NOMO-1 treated with dmso at 0.1 percent for 144 hours (cell line): ENCODE measurements around the gene MYLK.

Experiments used
- DNase-seq: peaks from one replicate; lab custom pipeline; 2025; ENCODE audit not compliant: unreplicated experiment; lab: John Stamatoyannopoulos, UW

Gene MYLK

DNA sequence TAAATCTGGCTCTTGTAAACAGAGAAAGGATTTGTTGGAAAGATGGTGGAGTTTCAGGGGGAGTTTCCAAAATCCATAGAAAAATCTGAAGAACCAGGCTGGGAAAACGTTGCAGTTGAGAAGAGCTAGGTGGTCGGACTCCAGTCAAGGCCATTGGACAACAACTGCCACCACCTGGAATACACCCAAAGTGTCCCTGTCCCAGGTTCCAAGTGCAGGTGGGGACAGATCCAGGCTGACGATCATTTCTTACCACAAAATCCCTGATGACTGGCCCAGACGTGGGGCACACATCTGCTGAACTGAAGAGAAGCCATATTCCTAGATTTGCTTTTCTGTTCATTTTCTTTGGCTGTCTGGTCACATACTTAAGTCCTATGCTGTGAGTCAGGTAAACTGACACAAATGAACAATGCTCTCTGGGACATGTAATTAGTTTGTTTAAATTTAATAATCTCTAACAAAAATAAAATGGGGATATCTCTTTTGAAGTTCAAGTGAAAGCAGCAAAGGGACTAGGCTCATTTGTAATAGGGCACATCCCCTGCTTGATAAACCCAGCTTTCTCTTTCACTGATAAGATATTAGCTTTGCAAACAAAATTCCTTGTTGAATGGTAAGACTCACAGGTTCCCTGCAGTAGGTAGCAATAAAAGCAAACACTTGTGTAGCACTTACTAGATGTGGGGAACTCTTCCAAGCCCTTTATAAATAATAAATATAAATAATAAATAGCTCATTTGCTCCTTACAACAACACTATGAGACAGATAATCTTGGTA, 88.5 kb downstream of the MYLK start:
- DNase-seq: no peak

DNA sequence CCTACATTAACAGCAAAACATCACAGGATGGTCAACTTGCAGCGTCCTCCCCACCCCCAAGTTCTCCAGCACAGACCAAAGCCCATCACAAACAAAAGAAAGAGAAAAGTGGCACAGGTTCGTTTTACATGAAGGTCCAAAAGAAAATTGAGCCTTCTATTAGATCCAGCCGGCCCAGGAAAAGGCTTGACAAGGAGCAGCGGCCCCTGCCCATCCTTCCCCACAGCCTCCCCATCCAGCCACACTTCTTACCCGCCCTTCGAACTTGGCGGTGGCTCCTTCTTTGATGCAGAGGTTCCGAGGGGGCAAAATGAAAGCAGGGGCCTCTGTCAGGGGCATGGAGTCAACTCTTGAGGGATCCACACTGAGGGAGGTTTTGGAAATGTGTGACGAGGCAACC, 90.7 kb downstream of the MYLK start:
- no peak for DNase-seq

DNA sequence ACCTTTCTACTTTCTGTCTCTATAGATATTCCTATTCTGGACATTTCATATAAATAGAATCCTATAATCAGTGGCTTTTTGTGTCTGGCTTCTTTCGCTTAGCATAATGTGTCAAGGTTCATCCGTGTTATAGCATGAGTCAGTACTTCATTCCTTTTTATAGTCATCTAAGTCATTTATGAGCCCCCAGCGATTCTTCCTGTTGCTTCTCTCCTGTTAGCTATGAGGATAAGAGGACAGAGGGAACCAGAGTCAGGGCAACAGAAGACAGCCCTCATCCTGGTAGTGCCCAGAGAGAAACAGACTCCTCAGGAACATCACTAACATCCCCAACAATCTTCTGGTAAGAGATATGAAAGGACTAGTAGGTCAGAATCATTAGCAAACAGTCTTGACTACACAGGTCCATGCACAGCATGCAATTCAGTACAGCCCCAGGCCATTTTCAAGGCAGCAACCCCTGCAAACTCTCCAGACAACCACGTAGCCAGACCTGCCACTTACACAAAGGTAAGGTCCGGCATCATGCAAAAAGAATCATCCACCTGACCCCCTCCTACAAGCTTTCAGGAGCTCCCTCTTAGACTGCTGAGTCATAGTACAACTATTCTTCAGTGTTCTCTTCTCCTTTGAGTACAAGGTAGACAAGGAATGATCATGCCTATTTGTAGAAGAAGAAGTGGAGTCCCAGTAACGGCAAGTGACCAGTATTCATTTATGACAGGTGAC, 91.5 kb downstream of the MYLK start:
- DNase-seq: no peak

DNA sequence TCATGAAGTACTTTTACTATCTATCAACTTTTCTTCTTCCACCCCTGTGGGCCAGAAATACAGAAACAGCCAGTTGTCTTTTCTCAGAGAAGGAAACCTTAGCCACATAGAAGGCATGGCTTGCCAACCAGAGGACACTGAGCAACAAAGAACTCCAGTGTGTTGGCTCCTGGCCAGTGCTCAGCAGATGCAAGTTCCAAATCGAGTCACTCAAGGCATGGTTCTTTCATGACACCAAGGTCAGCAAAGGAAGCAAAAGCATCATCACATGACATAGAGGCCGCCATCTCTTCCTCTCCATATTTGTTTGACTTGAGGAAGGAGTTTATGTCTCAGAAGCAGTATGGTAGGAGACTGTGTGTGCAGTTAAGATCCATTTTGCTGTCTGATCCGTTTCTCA, 92.2 kb downstream of the MYLK start:
- no peak for DNase-seq

DNA sequence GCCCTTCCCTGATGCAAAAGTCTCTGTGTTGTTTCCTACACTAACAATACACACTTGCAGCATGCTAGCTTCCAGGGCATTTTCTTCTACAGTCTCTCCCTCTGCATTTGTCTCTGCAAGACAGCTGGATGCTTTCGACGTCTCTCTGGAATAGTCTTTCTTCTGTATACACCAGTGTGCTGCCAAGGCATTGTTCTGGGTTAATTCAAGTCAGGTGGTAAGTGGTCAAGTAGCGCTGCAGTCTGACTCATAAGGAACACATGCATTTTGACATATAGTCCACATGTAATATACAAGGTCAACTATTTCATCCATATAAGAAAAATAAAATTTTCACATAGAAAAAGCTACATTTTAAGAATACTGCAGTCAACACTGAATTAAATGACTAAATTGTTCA, 92.7 kb downstream of the MYLK start:
- no peak for DNase-seq

DNA sequence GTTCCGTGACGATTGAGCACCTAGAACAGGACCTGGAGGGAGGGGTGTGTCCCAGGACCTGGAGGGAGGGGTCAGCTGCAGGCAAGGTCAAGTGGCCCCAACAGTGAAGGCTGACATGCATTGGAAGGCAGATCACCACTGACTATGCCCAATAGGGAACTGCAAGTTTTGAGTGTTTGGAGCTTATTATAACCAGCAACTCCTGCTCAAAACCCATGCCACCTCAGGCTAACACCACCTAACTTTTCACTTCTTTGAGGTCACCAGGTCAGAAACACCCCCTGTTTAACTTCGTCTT, 93.1 kb downstream of the MYLK start:
- DNase-seq: no peak

DNA sequence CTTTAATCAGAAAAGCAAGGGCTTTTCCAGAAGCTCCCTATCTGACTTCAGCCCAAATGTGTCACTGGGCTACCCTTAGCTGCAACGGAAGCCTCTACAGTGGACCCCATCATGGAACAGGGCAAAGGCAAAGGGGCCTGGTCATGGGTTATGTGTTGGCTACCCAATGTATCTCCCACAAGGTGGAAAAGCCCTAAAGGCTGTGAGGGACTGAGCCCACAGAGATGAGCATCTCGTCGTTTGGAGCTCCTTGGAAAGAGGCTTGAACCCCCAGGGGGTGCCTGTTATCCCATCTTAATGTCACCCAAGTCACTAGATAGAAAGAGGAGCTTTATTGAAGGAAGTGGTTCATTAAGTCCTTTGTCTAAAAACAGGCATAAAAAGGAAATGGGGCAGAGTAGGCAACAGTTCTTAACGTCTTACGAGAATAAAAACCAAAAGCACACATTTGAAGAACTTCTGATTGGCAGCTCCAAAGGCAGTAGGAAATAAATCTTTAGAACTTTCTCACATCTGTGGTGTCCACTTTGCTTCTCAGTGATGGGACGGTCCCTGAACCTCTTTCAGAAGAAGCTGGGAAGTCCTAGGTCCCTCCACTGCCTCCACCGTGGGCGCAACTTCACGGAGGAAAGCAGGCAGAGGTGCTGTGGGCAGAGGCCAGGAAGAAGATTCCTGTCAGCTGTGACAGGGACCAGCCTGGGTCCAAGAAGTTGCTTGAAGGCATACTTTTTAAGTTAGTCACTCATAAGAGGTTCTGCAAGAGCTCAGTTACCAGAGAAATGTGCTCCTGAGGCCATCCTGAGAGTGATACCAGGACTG, 93.7 kb downstream of the MYLK start:
- DNase-seq: no peak

DNA sequence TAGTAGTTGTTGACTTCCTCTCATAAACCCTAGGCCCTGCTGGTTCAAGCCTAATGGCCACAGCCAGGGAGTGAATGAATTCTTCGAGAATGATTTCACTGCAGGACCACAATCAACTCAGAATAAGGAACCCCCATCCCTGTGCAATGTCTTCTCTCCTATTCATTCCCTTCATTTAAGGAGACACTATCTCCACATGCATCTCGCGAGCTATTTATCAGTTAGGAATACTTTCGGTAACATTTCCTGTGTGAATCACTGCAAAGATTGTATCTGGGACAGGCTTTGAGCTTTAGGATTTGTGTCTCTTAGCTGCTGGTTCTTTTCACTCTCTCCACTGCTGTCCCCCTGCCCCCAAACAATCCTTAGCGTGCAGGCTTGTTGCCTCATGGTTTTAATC, 94.4 kb downstream of the MYLK start:
- DNase-seq: no peak

DNA sequence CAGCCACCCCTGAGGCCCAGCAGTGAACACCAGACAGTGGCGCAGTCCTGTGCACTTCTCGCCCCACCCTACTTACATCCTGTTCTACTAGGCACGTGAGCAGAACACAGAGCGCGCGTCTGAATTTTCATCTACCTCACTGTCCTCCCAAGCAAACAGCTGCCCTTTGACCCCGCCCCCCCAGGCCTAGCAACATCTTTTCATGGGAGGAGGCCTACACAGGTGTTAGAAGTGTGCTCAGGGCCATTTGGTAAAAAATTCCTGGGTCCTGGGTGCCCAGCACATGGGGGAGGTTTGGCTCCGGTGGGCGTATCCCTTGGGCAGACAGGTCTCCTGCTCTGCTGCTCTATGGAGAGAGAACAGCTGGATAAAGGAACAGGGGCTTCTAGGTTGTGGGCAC, 95.0 kb downstream of the MYLK start:
- no peak for DNase-seq

DNA sequence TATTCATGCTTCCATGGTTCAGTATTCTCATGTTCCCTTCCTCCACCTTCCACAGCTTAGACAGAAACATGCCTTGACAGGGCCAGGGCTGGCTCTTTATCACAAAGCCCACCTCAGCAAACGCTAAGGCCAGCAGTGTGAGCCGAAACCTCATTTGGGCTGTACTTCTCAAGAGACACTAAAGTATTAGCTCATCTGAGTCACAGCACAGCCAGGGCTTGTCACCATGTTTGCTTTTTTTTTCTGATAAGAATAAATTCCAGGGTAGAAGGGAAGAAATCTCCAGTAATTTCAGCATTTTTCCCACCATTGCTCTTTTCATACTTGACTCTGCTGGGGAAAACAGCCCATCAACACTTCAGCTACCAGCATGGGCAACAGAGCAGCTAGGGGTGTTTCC, 95.4 kb downstream of the MYLK start:
- DNase-seq: no peak

DNA sequence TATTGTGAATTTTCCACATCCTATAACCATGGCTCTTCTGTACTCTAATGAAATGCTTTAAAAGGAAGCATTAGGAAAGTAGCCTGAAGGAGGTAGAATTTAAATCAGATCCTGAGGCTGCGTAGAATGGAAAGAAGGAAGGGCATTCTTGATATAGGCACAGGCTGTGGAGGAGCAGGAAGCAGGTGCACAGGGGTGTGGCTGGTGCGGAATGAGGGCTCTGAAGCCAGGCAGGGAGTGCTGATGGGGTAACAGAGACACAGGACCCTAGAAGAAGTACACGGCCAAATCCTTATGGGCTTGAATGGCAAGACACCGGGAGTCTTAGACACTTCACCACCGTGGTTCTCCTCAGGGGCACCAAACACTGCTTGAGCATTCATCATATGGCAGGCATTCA, 97.0 kb downstream of the MYLK start:
- no peak for DNase-seq

DNA sequence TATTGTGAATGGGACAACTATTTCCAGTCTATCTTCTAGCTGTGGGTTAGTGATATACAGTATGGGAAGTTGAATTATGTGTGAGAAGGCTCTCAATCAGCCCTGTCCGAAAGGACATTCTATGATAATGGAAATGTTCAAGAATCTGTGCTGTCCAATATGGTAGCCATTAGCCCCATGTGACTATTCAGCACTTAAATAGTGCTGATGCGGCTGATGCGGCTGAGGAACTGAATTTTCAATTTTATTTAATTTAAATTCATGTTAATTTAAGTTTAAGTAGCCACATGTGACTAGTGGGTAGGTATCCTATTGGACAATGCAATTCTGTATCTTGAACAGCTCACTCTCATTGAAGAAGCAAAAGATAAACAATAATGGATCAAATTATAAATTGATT, 98.5 kb downstream of the MYLK start:
- no peak for DNase-seq

DNA sequence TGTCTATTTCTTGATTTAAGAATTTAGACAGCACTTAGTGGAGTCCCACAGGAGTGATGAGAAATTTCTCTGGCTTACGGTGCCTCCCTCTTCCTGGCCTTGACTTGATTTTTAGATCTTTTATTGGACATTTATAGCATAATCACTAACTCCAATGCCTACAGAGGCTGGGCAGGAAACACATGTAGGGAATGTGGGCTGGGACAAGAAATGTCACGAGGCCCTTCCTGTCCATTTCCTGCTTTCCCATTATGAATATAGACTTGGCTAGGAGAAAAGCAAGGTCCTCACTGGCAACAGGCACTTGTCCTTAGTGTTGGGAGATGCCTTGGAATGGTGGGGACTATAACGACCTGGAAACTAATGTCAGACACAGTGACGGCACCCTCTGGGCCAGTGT, 100.3 kb downstream of the MYLK start:
- no peak for DNase-seq

DNA sequence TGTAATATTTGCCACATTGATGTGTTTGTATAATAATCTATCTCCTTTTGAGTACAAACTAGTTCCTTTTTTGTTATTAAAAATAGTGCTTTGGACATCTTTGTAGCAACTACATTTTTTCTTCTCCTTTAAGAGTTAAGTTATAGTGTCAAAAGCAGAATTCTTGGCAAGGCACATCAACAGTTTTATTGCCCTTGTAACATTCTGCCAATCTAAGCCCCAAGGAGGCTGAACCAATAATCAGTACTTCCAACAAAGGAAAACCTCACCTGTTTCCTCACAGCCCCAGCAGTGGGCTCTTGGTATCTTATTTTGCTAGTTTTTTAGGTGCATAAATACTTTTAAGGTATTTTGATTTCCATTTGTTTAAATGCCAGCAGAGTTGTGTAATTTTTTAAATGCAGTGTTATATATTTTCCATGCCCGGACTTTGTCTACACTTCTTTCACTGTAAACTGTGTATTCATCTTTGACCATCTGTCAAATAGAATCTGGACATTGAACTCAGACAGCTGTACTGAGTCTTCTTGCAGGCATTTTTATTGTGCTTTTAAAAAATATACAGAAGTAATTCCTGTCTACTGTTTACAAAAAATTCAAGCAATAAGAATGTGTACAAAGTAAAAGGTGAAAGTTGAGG, 101.0 kb downstream of the MYLK start:
- DNase-seq: no peak

DNA sequence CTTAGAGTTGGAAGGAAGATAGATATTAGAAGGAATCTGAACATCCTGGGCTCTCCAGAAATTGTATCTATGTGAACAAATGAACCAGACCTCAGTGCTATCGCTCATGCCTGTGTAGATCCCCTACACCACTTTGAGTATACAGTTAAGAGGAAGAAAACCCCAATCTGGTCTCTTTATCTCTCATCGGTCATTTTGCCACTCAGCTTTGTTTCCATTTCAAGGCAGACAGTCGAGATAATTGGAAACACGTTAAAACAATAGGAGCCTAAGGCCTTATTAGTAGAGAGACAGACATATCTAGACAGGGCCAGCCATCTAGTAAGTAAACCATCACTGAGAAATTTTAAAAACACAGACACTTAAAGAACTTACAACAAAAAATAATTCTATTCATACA, 101.6 kb downstream of the MYLK start:
- no peak for DNase-seq

DNA sequence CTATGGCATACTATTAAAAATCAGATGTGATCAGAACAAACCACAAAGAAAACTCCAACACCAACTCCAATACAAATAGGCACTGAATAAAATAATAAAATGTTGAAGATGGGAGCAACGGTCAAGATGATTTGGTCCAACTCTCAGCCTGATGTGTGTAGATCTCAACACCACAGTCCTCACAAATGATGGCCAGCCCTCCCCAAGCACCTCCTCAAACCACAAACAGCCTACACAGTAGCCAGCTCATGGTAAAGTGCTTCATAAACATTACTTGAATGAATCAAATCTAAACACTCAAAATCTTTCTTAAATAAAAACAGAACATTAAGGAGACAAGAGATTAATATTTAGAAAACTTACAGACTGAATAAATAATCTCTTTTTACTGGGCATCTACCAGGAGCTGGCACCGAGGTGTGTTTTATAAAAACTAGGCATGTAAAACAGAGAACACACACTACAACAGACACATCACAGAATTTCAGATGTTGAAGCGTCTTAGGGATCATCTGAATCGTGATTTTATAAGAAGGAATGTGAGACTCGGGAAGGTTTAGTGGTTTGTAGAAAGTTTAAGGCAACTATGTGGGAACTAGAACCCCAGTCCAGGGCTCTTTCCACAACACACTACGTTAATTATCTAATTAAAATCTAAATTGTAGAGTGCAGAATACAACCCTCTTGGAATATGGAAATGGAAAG, 102.4 kb downstream of the MYLK start:
- DNase-seq: no peak

DNA sequence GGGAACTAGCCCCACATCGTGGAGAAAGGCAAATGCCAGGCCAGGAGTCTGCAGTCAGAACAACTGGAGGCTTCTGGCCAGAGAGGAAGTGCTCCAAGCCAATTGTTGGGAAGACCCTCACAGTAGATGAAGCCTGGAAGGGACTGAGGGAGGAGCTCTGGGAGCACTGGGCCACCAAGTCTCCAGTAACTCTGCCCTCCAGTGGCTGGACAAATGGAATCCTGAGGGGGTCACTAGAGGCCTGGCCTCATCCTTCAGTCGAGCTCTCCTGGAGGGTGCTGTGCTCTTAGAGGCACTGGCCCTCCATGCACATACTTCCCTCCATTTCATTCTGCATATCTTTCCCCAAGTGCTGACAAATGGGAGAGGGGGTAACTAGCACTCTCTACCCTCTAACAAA, 103.0 kb downstream of the MYLK start:
- DNase-seq: no peak

DNA sequence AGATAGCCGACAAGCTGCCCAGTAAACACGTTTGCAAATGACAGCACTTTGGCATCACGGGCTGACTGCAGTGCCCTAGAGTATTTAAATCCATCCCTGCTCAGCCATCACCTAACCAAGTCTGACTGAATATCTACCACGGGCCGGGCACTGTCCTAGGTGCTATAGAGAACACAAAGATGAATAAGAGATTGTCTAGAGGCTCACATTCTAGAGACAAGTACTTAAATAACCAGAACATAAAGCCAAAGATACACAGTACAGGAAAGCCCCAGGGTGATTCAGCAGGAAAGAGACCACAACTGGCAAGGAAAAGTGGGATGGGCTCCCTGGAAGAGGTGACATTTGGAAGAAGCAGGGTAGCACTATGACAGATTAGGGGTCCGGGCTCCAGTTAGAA, 103.5 kb downstream of the MYLK start:
- no peak for DNase-seq

DNA sequence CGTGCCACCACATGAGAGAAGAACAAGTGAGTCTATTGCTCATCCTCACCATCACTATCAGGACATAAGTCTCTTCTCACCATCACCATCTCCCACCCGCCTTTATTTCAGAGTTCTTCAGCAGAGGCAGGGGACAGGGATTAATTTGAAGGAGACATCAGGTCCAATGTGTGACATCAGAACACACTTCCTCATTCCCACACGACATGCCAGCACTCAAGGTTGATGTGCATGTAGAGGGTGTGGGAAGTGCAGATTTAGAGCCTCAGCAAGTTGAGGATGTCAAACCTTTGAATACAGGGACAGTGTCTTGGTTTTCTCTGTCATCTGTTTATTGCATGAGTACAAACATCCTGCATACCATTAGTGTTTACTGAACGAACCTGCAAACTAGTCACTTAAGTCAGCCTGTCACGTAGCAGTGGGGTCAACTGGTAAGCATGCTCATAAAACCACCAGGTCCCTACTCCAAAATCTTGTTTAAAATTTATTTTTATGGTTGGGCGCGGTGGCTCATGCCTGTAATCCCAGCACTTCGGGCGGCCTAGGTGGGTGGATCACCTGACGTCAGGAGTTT, 104.4 kb downstream of the MYLK start:
- DNase-seq: no peak

DNA sequence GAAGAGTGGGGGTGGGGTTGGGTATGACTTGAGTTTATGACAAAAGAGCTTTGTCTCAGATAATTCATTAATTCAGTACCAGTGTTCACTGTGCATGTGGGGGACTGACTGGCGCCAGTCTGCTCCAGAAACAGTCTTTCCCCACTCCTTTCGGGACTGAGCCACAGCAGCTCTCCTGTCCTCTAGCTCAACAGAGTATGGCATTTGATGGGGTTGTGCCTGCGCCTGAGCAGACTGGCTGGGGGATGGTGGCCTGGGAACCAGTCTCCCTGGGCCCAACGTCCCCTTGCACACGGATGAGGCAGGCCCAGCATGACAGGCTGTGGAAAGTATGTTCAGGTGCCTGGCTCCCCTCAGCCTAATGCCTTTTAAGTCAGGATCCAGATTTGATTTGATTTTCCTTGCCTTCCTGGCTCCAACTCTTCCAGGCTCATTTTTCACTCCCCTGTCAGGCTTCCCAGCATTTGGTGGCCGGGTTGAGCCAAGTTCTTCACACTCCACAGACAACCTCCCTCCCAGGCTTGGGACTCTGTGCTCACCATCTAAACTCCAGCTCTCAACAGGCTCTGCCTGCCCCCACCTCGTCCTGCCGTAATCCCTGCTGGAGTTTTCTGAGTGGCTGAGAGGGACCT, 105.0 kb downstream of the MYLK start:
- no peak for DNase-seq
